LNCaP clone FGC (cell line): ENCODE results near the gene DNAAF1.

Source experiments
- DNase-seq: peaks from one replicate; pipeline ENCODE4 v3.0.0-alpha.2; 2011; ENCODE audit warnings: low read depth
- H3K4me3 ChIP-seq: 2 replicates; pipeline ENCODE4 v1.5.1; 2011; ENCODE audit warnings: mild to moderate bottlenecking, low read depth, low read length, control low read depth
- CTCF ChIP-seq: IDR thresholded peaks from 2 replicates; pipeline ENCODE4 v1.5.1; 2012; ENCODE audit warnings: mild to moderate bottlenecking; ENCODE audit not compliant: control insufficient read depth, insufficient read depth; ENCODE audit errors: extremely low read depth

DNAAF1 gene

GRCh38 chr16:84144209-84144858 lies 774 bp upstream of the DNAAF1 start:
- TF ChIP-seq CTCF: 0 out of 2 replicates have a peak, but pooled peaks have one; percentile 21
- peak overlapping the region; percentile 84 for H3K4me3 ChIP-seq
- no peak for DNase-seq

- no peak for TF ChIP-seq CTCF
- no peak overlapping the region for H3K4me3 ChIP-seq
- no peak for DNase-seq
Measured at GRCh38 chr16:84150926-84151325, 5.8 kb downstream of the DNAAF1 start.

- no peak for TF ChIP-seq CTCF
- no peak overlapping the region for H3K4me3 ChIP-seq
- no peak for DNase-seq
Measured at GRCh38 chr16:84153660-84154214, 8.6 kb downstream of the DNAAF1 start.

GRCh38 chr16:84155226-84155625 lies 10.1 kb downstream of the DNAAF1 start:
- no peak for TF ChIP-seq CTCF
- no peak for DNase-seq
- H3K4me3 ChIP-seq: no peak overlapping the region

- DNase-seq: no peak
- no peak for TF ChIP-seq CTCF
- no peak overlapping the region for H3K4me3 ChIP-seq
Measured at GRCh38 chr16:84155771-84156170, 10.7 kb downstream of the DNAAF1 start.

- DNase-seq: no peak
- TF ChIP-seq CTCF: no peak
- H3K4me3 ChIP-seq: no peak overlapping the region
Measured at GRCh38 chr16:84156342-84156784, 11.3 kb downstream of the DNAAF1 start.

- TF ChIP-seq CTCF: no peak
- H3K4me3 ChIP-seq: no peak overlapping the region
- DNase-seq: no peak
Measured at GRCh38 chr16:84159007-84159406, 13.9 kb downstream of the DNAAF1 start.
